Fibroblast of the aortic adventitia (primary cell): Measurements from ENCODE around the gene APCDD1. TPM values are rescaled to one million over a fixed set of nuclear protein-coding genes. Genes with fewer than 3 reads are reported as not detected.

ENCODE experiments used
- DNase-seq: peaks from one replicate; pipeline ENCODE4 v3.0.0-alpha.2; 2010; ENCODE audit warnings: low read depth
- H3K4me3 ChIP-seq: 2 replicates; pipeline ENCODE4 v1.5.1; 2011; ENCODE audit warnings: low read depth, mild to moderate bottlenecking, control low read depth, low read length, moderate library complexity
- CTCF ChIP-seq: IDR thresholded peaks from 2 replicates; pipeline ENCODE4 v1.5.1; 2011; ENCODE audit warnings: mild to moderate bottlenecking, low read length, control low read depth, inconsistent platforms; ENCODE audit not compliant: insufficient read depth
- total RNA-seq: library from RNA; depleted of rRNA; stranded (reverse); fragments of >200 nt; gene quantifications from 2 replicates; pipeline ENCODE4 v1.2.3, GENCODE V29; 2012; ENCODE audit warnings: low replicate concordance

Gene APCDD1
- total RNA-seq, 1 donor: 0.09 TPM

- no peak for TF ChIP-seq CTCF
- no peak for DNase-seq
- H3K4me3 ChIP-seq: no peak overlapping the region
Measured at GRCh38 chr18:10431680-10432079, 22.8 kb upstream of the APCDD1 start.

GRCh38 chr18:10432781-10433180, 21.7 kb upstream of the APCDD1 start:
- DNase-seq: peak; percentile 16
- TF ChIP-seq CTCF: no peak
- no peak overlapping the region for H3K4me3 ChIP-seq

GRCh38 chr18:10436160-10436559, 18.3 kb upstream of the APCDD1 start:
- no peak for DNase-seq
- no peak overlapping the region for H3K4me3 ChIP-seq
- TF ChIP-seq CTCF: no peak

GRCh38 chr18:10437837-10438236, 16.6 kb upstream of the APCDD1 start:
- no peak for TF ChIP-seq CTCF
- H3K4me3 ChIP-seq: no peak overlapping the region
- DNase-seq: no peak

GRCh38 chr18:10439898-10440297, 14.5 kb upstream of the APCDD1 start:
- no peak for DNase-seq
- H3K4me3 ChIP-seq: no peak overlapping the region
- no peak for TF ChIP-seq CTCF

- H3K4me3 ChIP-seq: no peak overlapping the region
- no peak for DNase-seq
- TF ChIP-seq CTCF: no peak
Measured at GRCh38 chr18:10440884-10441283, 13.6 kb upstream of the APCDD1 start.

- no peak for TF ChIP-seq CTCF
- no peak overlapping the region for H3K4me3 ChIP-seq
- DNase-seq: no peak
Measured at GRCh38 chr18:10441472-10441871, 13.0 kb upstream of the APCDD1 start.
